Left forelimb (tissue), 1 donor: Measurements from ENCODE around the gene NAT10.

Source experiments
- DNase-seq: peaks from one replicate; pipeline ENCODE4 v3.0.0-alpha.2; 2018; ENCODE audit warnings: low spot score

NAT10 gene

DNA sequence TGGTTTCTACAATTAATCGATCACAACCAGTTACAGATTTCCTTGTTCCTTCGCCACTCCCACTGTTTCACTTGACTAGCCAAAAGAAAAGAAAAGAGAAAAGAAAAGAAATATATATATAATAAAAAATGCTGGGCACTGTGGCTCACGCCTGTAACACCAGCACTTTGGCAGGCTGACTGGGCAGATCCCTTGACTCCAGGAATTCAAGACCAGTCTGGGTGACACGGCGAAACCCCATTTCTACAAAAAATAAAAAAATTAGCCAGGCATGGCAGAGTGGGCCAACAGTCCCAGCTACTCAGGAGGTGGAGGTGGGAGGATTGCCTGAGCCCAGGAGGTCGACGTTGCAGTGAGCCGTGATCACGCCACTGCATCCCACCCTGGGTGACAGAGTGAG, 83.8 kb downstream of the NAT10 start:
- no peak for DNase-seq

DNA sequence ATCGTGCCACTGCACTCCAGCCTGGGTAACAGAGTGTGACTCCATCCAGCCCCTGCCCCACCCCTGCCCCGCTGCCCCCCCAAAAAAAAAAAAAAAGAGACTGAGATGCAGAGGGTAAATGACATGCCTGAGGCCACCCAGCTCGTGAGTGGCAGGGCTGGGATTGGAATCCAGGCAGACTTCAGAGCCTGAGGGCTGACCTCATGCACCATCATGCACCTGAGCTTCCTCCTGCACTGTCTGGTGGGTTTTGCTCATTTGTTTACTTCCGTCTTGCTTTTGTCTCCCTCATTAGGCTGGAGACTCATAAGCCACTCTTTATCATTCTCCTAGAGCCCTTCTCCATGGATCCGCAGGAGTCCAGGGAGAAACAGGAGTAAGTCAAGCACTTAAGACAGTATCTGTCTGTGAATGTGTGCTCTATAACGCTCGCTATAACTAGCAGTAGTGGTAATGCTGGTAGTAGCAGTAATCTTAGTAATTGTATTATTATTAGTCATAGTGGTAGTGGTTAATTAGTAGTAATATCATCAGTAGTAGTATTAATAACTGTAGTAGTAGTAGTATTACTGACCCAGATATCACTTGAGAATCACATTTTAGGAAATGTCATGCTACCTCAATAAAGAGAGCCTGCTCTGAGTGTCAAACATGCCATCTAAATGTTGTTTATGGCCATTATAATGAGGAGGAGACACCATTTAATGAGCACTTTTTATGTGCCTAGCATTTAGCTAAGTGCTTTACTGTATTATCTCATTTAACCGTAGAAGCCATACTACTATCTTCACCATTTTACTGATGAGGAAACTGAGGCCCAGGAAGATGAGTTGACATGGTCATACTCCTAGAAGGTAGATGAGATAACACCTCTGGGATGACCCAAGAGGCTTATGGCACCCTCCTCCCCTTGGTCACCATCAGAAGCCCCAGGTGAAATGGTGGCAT, 85.0 kb downstream of the NAT10 start:
- DNase-seq, result no peak

DNA sequence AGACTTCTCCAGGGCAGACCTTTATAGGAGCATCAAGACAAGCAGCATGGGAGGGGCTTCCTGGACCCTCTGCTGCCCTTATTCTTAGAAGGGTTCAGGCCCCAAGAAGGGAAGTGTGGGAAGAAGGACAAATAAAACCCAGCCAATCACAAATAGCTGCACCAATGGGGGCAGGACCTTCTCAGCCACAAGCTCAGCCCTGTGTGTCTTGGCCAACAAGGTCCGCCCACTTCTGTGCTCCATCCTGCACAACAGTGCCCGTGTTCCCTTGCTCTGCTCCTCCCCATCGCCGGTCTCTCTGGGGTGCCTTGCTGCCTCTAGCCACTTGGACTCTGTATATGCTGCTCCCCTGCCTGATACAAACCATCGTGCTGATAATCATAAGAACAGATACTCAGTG, 86.1 kb downstream of the NAT10 start:
- DNase-seq, result no peak

DNA sequence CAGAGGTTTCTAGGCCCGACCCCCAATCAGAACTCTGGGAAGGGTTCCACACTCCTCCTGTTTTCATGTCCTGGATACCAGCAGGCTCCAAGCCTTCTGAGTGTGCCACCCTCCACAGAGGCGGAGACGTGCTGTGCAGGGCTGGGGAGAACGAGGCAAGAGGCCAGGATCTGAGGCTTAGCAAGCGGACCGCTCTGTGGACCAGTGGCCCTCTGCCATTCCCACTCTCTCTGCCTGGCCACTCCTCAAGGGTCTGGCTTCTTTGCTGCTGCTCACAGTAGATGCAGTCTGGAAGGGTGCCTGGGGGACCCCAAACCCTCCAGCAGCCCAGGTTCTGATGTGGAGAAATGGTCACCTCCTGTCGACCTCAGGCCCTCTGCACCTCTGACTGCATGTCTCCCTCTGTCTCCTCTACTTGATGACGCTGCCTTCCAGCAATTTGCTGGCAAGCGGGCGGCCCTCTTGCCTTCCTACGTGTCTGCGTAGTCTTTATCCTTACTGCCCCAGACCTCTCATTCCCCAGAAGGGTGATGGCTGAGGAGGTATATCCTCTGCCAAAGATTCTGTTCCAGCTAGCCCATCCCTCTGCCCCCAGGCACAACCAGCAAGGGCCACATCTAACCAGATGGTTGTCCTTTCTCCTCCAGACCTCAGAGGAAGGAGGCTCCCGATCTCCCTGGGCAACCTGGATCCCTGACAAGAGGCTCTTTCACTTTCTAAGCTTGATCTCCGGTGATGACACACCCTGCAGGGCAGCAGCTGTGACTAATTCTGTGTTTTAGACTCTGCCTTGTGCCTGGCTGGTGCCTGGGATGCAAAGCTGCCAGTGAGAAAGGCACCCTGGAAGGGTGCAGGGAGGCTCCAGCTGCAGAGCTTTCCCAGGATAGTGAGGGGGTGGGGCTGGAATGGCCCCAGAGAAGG, 87.3 kb downstream of the NAT10 start:
- no peak for DNase-seq

DNA sequence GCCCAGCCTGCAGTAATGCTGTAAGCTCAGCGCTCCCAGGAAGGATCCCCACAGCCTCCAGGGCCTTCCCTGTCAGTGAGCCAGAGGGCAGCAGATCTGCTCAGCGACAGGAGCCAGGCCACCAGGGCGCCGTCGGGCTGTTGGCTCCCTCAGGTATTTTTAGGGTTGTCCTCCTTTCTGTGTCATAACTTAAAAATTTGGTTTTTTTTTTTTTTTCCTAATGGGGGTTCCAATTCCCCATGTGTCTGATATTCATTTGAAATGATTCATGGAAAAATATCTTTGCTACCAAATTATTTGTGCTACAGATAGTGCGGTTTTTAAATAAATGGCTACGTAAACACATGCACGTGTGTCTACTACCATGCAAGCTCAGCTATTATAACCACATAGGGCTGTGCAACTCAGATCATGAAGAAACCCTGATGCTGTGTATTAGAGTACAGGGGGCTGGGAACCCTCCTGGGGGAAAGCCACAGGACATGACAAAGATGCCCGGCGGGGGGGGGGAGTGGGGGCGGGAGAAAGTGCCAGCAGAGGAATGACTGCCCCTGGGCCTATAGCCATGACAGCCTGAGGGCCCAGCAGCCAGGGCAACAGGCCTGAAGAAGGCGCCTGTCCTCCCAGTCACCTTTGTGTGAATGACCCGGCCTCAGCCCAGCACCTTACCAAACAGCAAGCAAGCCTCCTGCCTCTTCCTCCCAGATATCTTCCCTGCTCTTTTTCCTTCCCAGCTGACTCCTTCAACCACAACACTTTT, 89.3 kb downstream of the NAT10 start:
- DNase-seq, result no peak
